Hepatocyte (in vitro differentiated cells): ENCODE measurements around the gene CENPA.
"Not testable (repeated sequence)": the region's sequence is repeated elsewhere in the genome, so short reads cannot be mapped to it uniquely, and the experiment has no call there.

Experiments
- EZH2 ChIP-seq: fragments of 200-600 bp; sonication (generic); IDR thresholded peaks from 2 replicates; pipeline ENCODE4 v1.6.1; 2016; ENCODE audit warnings: antibody characterized with exemption, mild to moderate bottlenecking, borderline replicate concordance
- EZH2phosphoT487 ChIP-seq: fragments of 200-600 bp; sonication (generic); IDR thresholded peaks from one replicate; pipeline ENCODE4 v1.6.1; 2018; ENCODE audit warnings: antibody characterized with exemption, mild to moderate bottlenecking, low read depth, moderate library complexity; ENCODE audit not compliant: unreplicated experiment, severe bottlenecking
- TF ChIP-seq, protein P1 (sequence below): fragments of 200-600 bp; sonication (generic); IDR thresholded peaks from 2 replicates; pipeline ENCODE4 v1.5.1; 2016; ENCODE audit warnings: antibody characterized with exemption, mild to moderate bottlenecking; ENCODE audit not compliant: poor library complexity

DNA sequence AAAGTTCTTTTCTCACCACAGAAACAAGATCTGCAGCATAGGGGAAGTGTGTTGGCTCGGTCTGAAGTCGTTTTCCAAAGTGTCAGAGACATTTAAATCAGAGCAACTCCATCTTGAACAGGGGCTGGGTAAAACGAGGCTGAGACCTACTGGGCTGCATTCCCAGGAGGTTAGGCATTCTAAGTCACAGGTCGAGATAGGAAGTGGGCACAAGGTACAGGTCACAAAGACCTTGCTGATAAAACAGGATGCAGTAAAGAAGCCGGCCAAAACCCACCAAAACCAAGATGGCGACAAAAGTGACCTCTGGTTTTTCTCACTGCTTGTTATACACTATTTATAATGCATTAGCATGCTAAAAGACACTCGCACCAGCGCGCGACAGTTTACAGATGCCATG is 24.9 kb upstream of the CENPA start:
- TF ChIP-seq EZH2phosphoT487, EZH2: not testable (repeated sequence)
- TF ChIP-seq, protein P1, sequence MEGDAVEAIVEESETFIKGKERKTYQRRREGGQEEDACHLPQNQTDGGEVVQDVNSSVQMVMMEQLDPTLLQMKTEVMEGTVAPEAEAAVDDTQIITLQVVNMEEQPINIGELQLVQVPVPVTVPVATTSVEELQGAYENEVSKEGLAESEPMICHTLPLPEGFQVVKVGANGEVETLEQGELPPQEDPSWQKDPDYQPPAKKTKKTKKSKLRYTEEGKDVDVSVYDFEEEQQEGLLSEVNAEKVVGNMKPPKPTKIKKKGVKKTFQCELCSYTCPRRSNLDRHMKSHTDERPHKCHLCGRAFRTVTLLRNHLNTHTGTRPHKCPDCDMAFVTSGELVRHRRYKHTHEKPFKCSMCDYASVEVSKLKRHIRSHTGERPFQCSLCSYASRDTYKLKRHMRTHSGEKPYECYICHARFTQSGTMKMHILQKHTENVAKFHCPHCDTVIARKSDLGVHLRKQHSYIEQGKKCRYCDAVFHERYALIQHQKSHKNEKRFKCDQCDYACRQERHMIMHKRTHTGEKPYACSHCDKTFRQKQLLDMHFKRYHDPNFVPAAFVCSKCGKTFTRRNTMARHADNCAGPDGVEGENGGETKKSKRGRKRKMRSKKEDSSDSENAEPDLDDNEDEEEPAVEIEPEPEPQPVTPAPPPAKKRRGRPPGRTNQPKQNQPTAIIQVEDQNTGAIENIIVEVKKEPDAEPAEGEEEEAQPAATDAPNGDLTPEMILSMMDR: not testable (repeated sequence)
